HuH-7 (cell line): ENCODE measurements around the gene PSG5.
A peak's percentile ranks its signal among the peaks of the same experiment; 100 is the strongest.
"Not testable (repeated sequence)": the region's sequence is repeated elsewhere in the genome, so short reads cannot be mapped to it uniquely, and the experiment has no call there.

Experiments
- DNase-seq: peaks from one replicate; pipeline ENCODE4 v3.0.0; 2011; ENCODE audit warnings: low spot score

Gene PSG5

GRCh38 chr19:43186311-43186935 is at the start of gene PSG5:
Gene PSG5 (minus strand): TSS chr19:43186536. CDS start chr19:43186405, 131 bp downstream.
- not testable (repeated sequence) for DNase-seq

GRCh38 chr19:43235686-43236085 is 49.4 kb upstream of the PSG5 start:
- DNase-seq = not testable (repeated sequence)

- peak; percentile 1 for DNase-seq
Measured at GRCh38 chr19:43229315-43229714, 43.0 kb upstream of the PSG5 start.

GRCh38 chr19:43228730-43229129 is 42.4 kb upstream of the PSG5 start:
- DNase-seq = not testable (repeated sequence)

- DNase-seq = not testable (repeated sequence)
Measured at GRCh38 chr19:43226986-43227385, 40.6 kb upstream of the PSG5 start.

- DNase-seq = no peak
Measured at GRCh38 chr19:43224855-43225253, 38.5 kb upstream of the PSG5 start.

GRCh38 chr19:43224201-43224854 is 38.0 kb upstream of the PSG5 start:
- not testable (repeated sequence) for DNase-seq

GRCh38 chr19:43221891-43222290 is 35.6 kb upstream of the PSG5 start:
- DNase-seq = not testable (repeated sequence)

- not testable (repeated sequence) for DNase-seq
Measured at GRCh38 chr19:43219136-43219535, 32.8 kb upstream of the PSG5 start.

- DNase-seq = not testable (repeated sequence)
Measured at GRCh38 chr19:43215881-43216280, 29.5 kb upstream of the PSG5 start.

- no peak for DNase-seq
Measured at GRCh38 chr19:43207991-43208390, 21.7 kb upstream of the PSG5 start.

- DNase-seq = not testable (repeated sequence)
Measured at GRCh38 chr19:43207174-43207573, 20.8 kb upstream of the PSG5 start.

GRCh38 chr19:43205471-43206105 is 19.3 kb upstream of the PSG5 start, which contains the start of gene PSG4:
Gene PSG4 (minus strand): TSS chr19:43205638. CDS start chr19:43205536, 102 bp downstream.
- DNase-seq = not testable (repeated sequence)

GRCh38 chr19:43203611-43204010 is 17.3 kb upstream of the PSG5 start:
- not testable (repeated sequence) for DNase-seq

GRCh38 chr19:43201891-43202290 is 15.6 kb upstream of the PSG5 start:
- DNase-seq = not testable (repeated sequence)

GRCh38 chr19:43201337-43201801 is 15.0 kb upstream of the PSG5 start:
- not testable (repeated sequence) for DNase-seq

- DNase-seq = not testable (repeated sequence)
Measured at GRCh38 chr19:43198686-43199419, 12.5 kb upstream of the PSG5 start.

GRCh38 chr19:43197666-43198397 is 11.5 kb upstream of the PSG5 start:
- DNase-seq = not testable (repeated sequence)

GRCh38 chr19:43194397-43194796 is 8.1 kb upstream of the PSG5 start:
- DNase-seq = not testable (repeated sequence)

- DNase-seq = not testable (repeated sequence)
Measured at GRCh38 chr19:43192381-43193155, 6.2 kb upstream of the PSG5 start.

- DNase-seq = not testable (repeated sequence)
Measured at GRCh38 chr19:43188092-43188491, 1.8 kb upstream of the PSG5 start.
